GM19452 (cell line): ENCODE results near the gene DENND1A.
"Not testable (repeated sequence)": the region's sequence is repeated elsewhere in the genome, so short reads cannot be mapped to it uniquely, and the experiment has no call there.

ENCODE experiments used
- ATAC-seq: cut with Tn5 transposase; IDR thresholded peaks from one replicate; pipeline ENCODE4 v1.9.1; 2021; ENCODE audit not compliant: unreplicated experiment

DENND1A gene

GRCh38 chr9:123407217-123407851, 522.6 kb downstream of the DENND1A start:
- ATAC-seq: no peak

- no peak for ATAC-seq
Measured at GRCh38 chr9:123406691-123407216, 523.2 kb downstream of the DENND1A start.

GRCh38 chr9:123406016-123406415, 523.9 kb downstream of the DENND1A start:
- no peak for ATAC-seq

- ATAC-seq: no peak
Measured at GRCh38 chr9:123402981-123403509, 526.9 kb downstream of the DENND1A start.

GRCh38 chr9:123401879-123402513, 527.9 kb downstream of the DENND1A start:
- ATAC-seq: no peak

GRCh38 chr9:123400926-123401503, 528.9 kb downstream of the DENND1A start:
- no peak for ATAC-seq

- no peak for ATAC-seq
Measured at GRCh38 chr9:123399803-123400378, 530.0 kb downstream of the DENND1A start.

GRCh38 chr9:123398938-123399337, 531.0 kb downstream of the DENND1A start:
- not testable (repeated sequence) for ATAC-seq

- ATAC-seq: no peak
Measured at GRCh38 chr9:123397975-123398374, 532.0 kb downstream of the DENND1A start.

GRCh38 chr9:123395689-123396511, 534.0 kb downstream of the DENND1A start:
- ATAC-seq: no peak

- ATAC-seq: no peak
Measured at GRCh38 chr9:123395276-123395688, 534.6 kb downstream of the DENND1A start.

- ATAC-seq: no peak
Measured at GRCh38 chr9:123394291-123395235, 535.4 kb downstream of the DENND1A start.

- ATAC-seq: no peak
Measured at GRCh38 chr9:123392802-123393201, 537.1 kb downstream of the DENND1A start.

GRCh38 chr9:123391946-123392345, 538.0 kb downstream of the DENND1A start:
- no peak for ATAC-seq

- no peak for ATAC-seq
Measured at GRCh38 chr9:123391233-123391632, 538.7 kb downstream of the DENND1A start.

GRCh38 chr9:123390337-123391135, 539.4 kb downstream of the DENND1A start:
- no peak for ATAC-seq

GRCh38 chr9:123389698-123390097, 540.2 kb downstream of the DENND1A start:
- ATAC-seq: no peak

- ATAC-seq: no peak
Measured at GRCh38 chr9:123389070-123389469, 540.9 kb downstream of the DENND1A start.

- ATAC-seq: no peak
Measured at GRCh38 chr9:123387686-123388085, 542.2 kb downstream of the DENND1A start.
